H1 (cell line): ENCODE measurements around the gene GLUL. TPM values are rescaled to one million over a fixed set of nuclear protein-coding genes. Genes with fewer than 3 reads are reported as not detected.

Experiments
- BCL11A ChIP-seq, 2 experiments: IDR thresholded peaks; one replicate each; pipeline ENCODE4 v1.6.1; 2011; ENCODE audit warnings: low read depth in 2 of 2, low read length in 2 of 2, mild to moderate bottlenecking in 2 of 2
- CHD1 ChIP-seq: IDR thresholded peaks from 2 replicates; pipeline ENCODE4 v1.6.1; 2012; ENCODE audit warnings: low read depth, low read length, improper control_type of control experiment
- EP300 ChIP-seq, 2 experiments: IDR thresholded peaks; 1 replicate in 1 of 2; 2 replicates in 1 of 2; pipeline ENCODE4 v1.6.1; 2011 to 2012; ENCODE audit warnings: low read depth in 2 of 2, low read length in 2 of 2, mild to moderate bottlenecking in 2 of 2, borderline replicate concordance in 1 of 2, inconsistent platforms in 1 of 2, moderate library complexity in 1 of 2
- EZH2 ChIP-seq: fragments of 200-600 bp; sonication (generic); IDR thresholded peaks from 2 replicates; pipeline ENCODE4 v1.7.1; 2012; ENCODE audit warnings: low read depth, mild to moderate bottlenecking, moderate library complexity, low read length, inconsistent platforms; ENCODE audit not compliant: severe bottlenecking
- NANOG ChIP-seq: IDR thresholded peaks from 2 replicates; pipeline ENCODE4 v1.6.1; 2011; ENCODE audit warnings: low read length, low read depth, mild to moderate bottlenecking, inconsistent platforms; ENCODE audit not compliant: insufficient read depth, poor library complexity, severe bottlenecking
- polyA plus RNA-seq, 7 experiments: library from polyadenylated mRNA; depleted of rRNA in 3 of 7; stranded (reverse) in 5 of 7; unstranded in 2 of 7; fragments of >200 nt in 5 of 7; fragments of 200-250 nt in 2 of 7; gene quantifications; 1 replicate in 5 of 7; 2 replicates in 1 of 7; 4 replicates in 1 of 7; pipeline versions ENCODE4 v1.2.1 to v1.2.3, GENCODE V29; 2011 to 2013; ENCODE audit warnings: missing spikeins in 2 of 7, mixed read lengths in 2 of 7
- total RNA-seq: library from RNA; stranded (reverse); fragmentation: NEBNext Ultra II Directional; extraction: Animal tissue kit (Norgen Biotek cat#: 25700); gene quantifications from 2 replicates; pipeline ENCODE4 v1.2.1, GENCODE V29; 2021

Gene GLUL
- total and polyA plus RNA-seq, 2 of the 8 experiments (the other 6 are each of a cell fraction or from before 2014, with no cell fraction given) = 261 to 453 TPM

GRCh38 chr1:182394055-182394775 lies 2.6 kb upstream of the GLUL start (continued):
- TF ChIP-seq EP300 (IDR thresholded peaks at IDR 0.05; ENCODE audit: borderline replicate concordance in 1 of 2, low read depth in 2 of 2, low read length in 2 of 2) (no peak), NANOG (no peak), BCL11A (IDR thresholded peaks at IDR 0.05; ENCODE audit: low read depth in 2 of 2, low read length in 2 of 2) (no peak), EZH2 (no peak), CHD1 (no peak)
- TF ChIP-seq, all 59 proteins: peak for 0
